GM23248 (cell line): Measurements from ENCODE around the gene SMARCD1.

ENCODE experiments used
- EZH2 ChIP-seq: fragments of 200-600 bp; sonication (generic); IDR thresholded peaks from 2 replicates; pipeline ENCODE4 v1.6.1; 2018; ENCODE audit warnings: antibody characterized with exemption, mild to moderate bottlenecking; ENCODE audit not compliant: insufficient read depth, poor library complexity, severe bottlenecking
- EZH2phosphoT487 ChIP-seq: fragments of 200-600 bp; sonication (generic); IDR thresholded peaks from 2 replicates; pipeline ENCODE4 v1.6.1; 2018; ENCODE audit warnings: antibody characterized with exemption, moderate library complexity, mild to moderate bottlenecking, low read depth; ENCODE audit not compliant: insufficient read depth

- TF ChIP-seq EZH2, result no peak
- no peak for TF ChIP-seq EZH2phosphoT487
Measured at GRCh38 chr12:50097952-50098351, 12.8 kb downstream of the SMARCD1 start.
